HepG2 (cell line): ENCODE measurements around the gene ARHGEF26. TPM values are rescaled to one million over a fixed set of nuclear protein-coding genes. Genes with fewer than 3 reads are reported as not detected.

Experiments used
- ATAC-seq: fragments of 200-7000 bp; cut with Tn5 transposase; 3 replicates; pipeline ENCODE4 v1.9.1; 2020; ENCODE audit warnings: mild to moderate bottlenecking, moderate library complexity
- BruUV-seq: library from RNA; stranded (reverse); fragments of 400-500 nt; replicated peaks from 2 replicates; lab custom pipeline; 2021; lab: Mats Ljungman, UMichigan
- CTCF ChIA-PET: fragments of 300-600 bp; formaldehyde crosslinking; extraction: SDS; loops from one replicate; lab custom pipeline; 2021; ENCODE audit warnings: low total read pairs, inconsistent platforms, low intra/inter-chr PET ratio; lab: Yijun Ruan, JAX
- POLR2A ChIA-PET: fragments of 350-600 bp; sonication (Branson Sonifier 250); formaldehyde crosslinking; loops from one replicate; lab custom pipeline; 2020; ENCODE audit warnings: antibody characterized with exemption, inconsistent platforms; lab: Yijun Ruan, JAX
- DNase-seq: peaks from one replicate; pipeline ENCODE4 v3.0.0-alpha.2; 2015; ENCODE audit warnings: low spot score
- FAIRE-seq: peaks from 3 replicates; lab custom pipeline; 2011; peaks lifted over from hg19 to GRCh38; lab: Jason Lieb, UNC
- H2AFZ ChIP-seq: one replicate; pipeline ENCODE4 v1.6.1; 2011; ENCODE audit warnings: low read length, inconsistent platforms
- H3K27ac ChIP-seq: fragments of 300-600 bp; 3 replicates; pipeline ENCODE4 v1.8.0; 2011; ENCODE audit warnings: mixed run types, mild to moderate bottlenecking, mixed read lengths, low read length, inconsistent platforms; ENCODE audit not compliant: insufficient read depth; ENCODE audit errors: extremely low read length
- H3K27me3 ChIP-seq, 2 experiments: fragments of 200-600 bp in 1 of 2; 2 replicates in 1 of 2; 3 replicates in 1 of 2; pipeline versions ENCODE4 v1.6.0 to v1.8.0; 2011; ENCODE audit warnings: low read length in 2 of 2, mild to moderate bottlenecking in 2 of 2, moderate library complexity in 2 of 2, inconsistent platforms in 1 of 2; ENCODE audit not compliant: insufficient read depth in 2 of 2, control insufficient read depth in 1 of 2
- H3K36me3 ChIP-seq, 2 experiments: fragments of 200-600 bp in 1 of 2; replicated peaks in 1 of 2; 2 replicates in 1 of 2; 3 replicates in 1 of 2; pipeline versions ENCODE4 v1.5.1 to v1.8.0; 2011; ENCODE audit warnings: low read length in 2 of 2, inconsistent platforms in 1 of 2; ENCODE audit not compliant: insufficient read depth in 2 of 2, control insufficient read depth in 1 of 2
- H3K4me1 ChIP-seq: 2 replicates; pipeline ENCODE4 v1.5.1; 2012; ENCODE audit warnings: low read length, inconsistent platforms; ENCODE audit not compliant: insufficient read depth
- H3K4me2 ChIP-seq: 2 replicates; pipeline ENCODE4 v1.6.0; 2011; ENCODE audit warnings: low read depth, low read length, inconsistent platforms
- H3K4me3 ChIP-seq, 3 experiments: fragments of 200-600 bp in 1 of 3; sonication (generic), shearing (Covaris generic) in 1 of 3; replicated peaks in 1 of 3; 2 replicates each; pipeline ENCODE4 v1.5.1; 2011 to 2016; ENCODE audit warnings: low read length in 3 of 3, inconsistent platforms in 2 of 3, low read depth in 2 of 3, mild to moderate bottlenecking in 2 of 3, control low read depth in 1 of 3, mixed read lengths in 1 of 3; ENCODE audit not compliant: insufficient read depth in 1 of 3
- H3K79me2 ChIP-seq: one replicate; pipeline ENCODE4 v1.6.1; 2011; ENCODE audit warnings: low read length, inconsistent platforms; ENCODE audit not compliant: insufficient read depth
- H3K9ac ChIP-seq: 2 replicates; pipeline ENCODE4 v1.6.0; 2011; ENCODE audit warnings: mild to moderate bottlenecking, low read depth, low read length, inconsistent platforms; ENCODE audit not compliant: insufficient read depth
- H3K9me3 ChIP-seq: 2 replicates; pipeline ENCODE4 v1.5.1; 2012; ENCODE audit warnings: mild to moderate bottlenecking, low read length
- H4K20me1 ChIP-seq: 2 replicates; pipeline ENCODE4 v1.6.0; 2011; ENCODE audit warnings: inconsistent platforms, mild to moderate bottlenecking, low read length, moderate library complexity; ENCODE audit not compliant: insufficient read depth
- ATM ChIP-seq: fragments of 450-650 bp; IDR thresholded peaks from 2 replicates; pipeline ENCODE4 v1.7.1; 2017; ENCODE audit warnings: mild to moderate bottlenecking, borderline replicate concordance
- ATRX ChIP-seq: sonication (generic); formaldehyde crosslinking; IDR thresholded peaks from 2 replicates; pipeline ENCODE4 v1.4.0; 2020; ENCODE audit warnings: missing genetic modification reagents, borderline replicate concordance
- GLI4 ChIP-seq: sonication (generic); formaldehyde crosslinking; IDR thresholded peaks from 2 replicates; pipeline ENCODE4 v1.5.1; 2020; ENCODE audit warnings: missing genetic modification reagents, mild to moderate bottlenecking, moderate library complexity, borderline replicate concordance
- LRRFIP1 ChIP-seq: sonication (generic); formaldehyde crosslinking; conservative IDR thresholded peaks from 2 replicates; pipeline ENCODE4 v1.4.0; 2020; ENCODE audit warnings: missing genetic modification reagents
- NKX3-1 ChIP-seq: sonication (generic); formaldehyde crosslinking; IDR thresholded peaks from 2 replicates; pipeline ENCODE4 v1.5.0; 2020; ENCODE audit warnings: missing genetic modification reagents
- PAWR ChIP-seq: sonication (generic); formaldehyde crosslinking; IDR thresholded peaks from 2 replicates; pipeline ENCODE4 v1.4.0; 2020; ENCODE audit warnings: missing genetic modification reagents, mild to moderate bottlenecking, borderline replicate concordance
- REST ChIP-seq, 2 experiments: IDR thresholded peaks; 2 replicates each; pipeline ENCODE4 v1.6.1; 2011 to 2012; ENCODE audit warnings: low read length in 2 of 2, borderline replicate concordance in 1 of 2, low read depth in 1 of 2, mild to moderate bottlenecking in 1 of 2, moderate library complexity in 1 of 2
- TRIM22 ChIP-seq: fragments of 450-650 bp; IDR thresholded peaks from 2 replicates; pipeline ENCODE4 v1.6.1; 2017
- ZFP36 ChIP-seq: fragments of 150-350 bp; IDR thresholded peaks from 2 replicates; pipeline ENCODE4 v1.6.1; 2018; ENCODE audit warnings: borderline replicate concordance, low read length, low read depth; ENCODE audit not compliant: partially characterized antibody
- ZNF503 ChIP-seq: sonication (generic); formaldehyde crosslinking; IDR thresholded peaks from 2 replicates; pipeline ENCODE4 v1.4.0; 2020; ENCODE audit warnings: missing genetic modification reagents
- ZNF552 ChIP-seq: sonication (generic); formaldehyde crosslinking; IDR thresholded peaks from 2 replicates; pipeline ENCODE4 v1.9.0; 2022; ENCODE audit warnings: missing genetic modification reagents, mild to moderate bottlenecking, borderline replicate concordance
- WGBS: methylation state at CpG from one replicate; pipeline ENCODE4 v1.1.6; 2017; ENCODE audit warnings: low lambda C conversion rate; 5-methylcytosine and 5-hydroxymethylcytosine counted together
- in situ Hi-C: cut with HindIII; loops from 2 replicates; pipeline ENCODE4 v1.10.0; 2017; ENCODE audit warnings: low pct_unique_long_range_greater_than_20kb; ENCODE audit not compliant: extremely low pct_ligation_motif_present
- intact Hi-C: fragments of 100-400 bp; cut with micrococcal nuclease; formaldehyde crosslinking; loops from one replicate; pipeline ENCODE4 v1.10.0; 2022; ENCODE audit not compliant: unreplicated experiment
- polyA plus RNA-seq, 8 experiments: library from polyadenylated mRNA; depleted of rRNA in 3 of 8; stranded (reverse) in 7 of 8; unstranded in 1 of 8; fragments of >200 nt; fragmentation: Illumina TruSeq in 4 of 8; extraction: Trizol in 4 of 8; gene quantifications; 2 replicates each; pipeline versions ENCODE4 v1.2.1 to v1.2.3, GENCODE V29; 2011 to 2016; ENCODE audit warnings: low read depth in 4 of 8, missing spikeins in 1 of 8, mixed read lengths in 1 of 8; ENCODE audit not compliant: insufficient read depth in 1 of 8
- total RNA-seq, 5 experiments: library from RNA; depleted of rRNA; stranded (reverse); fragments of >200 nt; fragmentation: Illumina TruSeq; extraction: Trizol; gene quantifications; 2 replicates each; pipeline ENCODE4 v1.2.3, GENCODE V29; 2016; ENCODE audit warnings: low read depth in 1 of 5

The ARHGEF26 gene
- total and polyA plus RNA-seq, 2 of the 13 experiments (the other 11 are each of a cell fraction or from before 2014, with no cell fraction given), result 0.74 to 6.1 TPM

- Histone ChIP-seq H3K9me3 (no peaks in the 10 kb centered on the region), H3K4me3 (no peak overlapping the region), H3K4me1 (no peaks in the 10 kb centered on the region), H3K79me2 (no peaks in the 10 kb centered on the region), H3K27me3 (no peaks in the 10 kb centered on the region; a peak in 1 of 5 replicates), H3K4me2 (no peak overlapping the region), H3K36me3 (no peaks in the 10 kb centered on the region), H3K27ac (no peak overlapping the region), H2AFZ (no peak overlapping the region), H3K9ac (no peak overlapping the region), H4K20me1 (no peaks in the 10 kb centered on the region)
- ChIA-PET POLR2A (no interaction called here), CTCF (no interaction called here)
- no peak for FAIRE-seq
- no TSS peak for BruUV-seq
- DNase-seq, result no peak
- ATAC-seq, result no peak
- 50% methylated on average over 14 of the region's 14 CpGs for WGBS
- TF ChIP-seq REST (IDR thresholded peaks at IDR 0.05; ENCODE audit: borderline replicate concordance in 1 of 2, low read depth in 1 of 2, low read length in 2 of 2) (no peak), LRRFIP1 (no peak), ATRX (CRISPR knock-in tag) (no peak), TRIM22 (no peak), ZNF552 (CRISPR knock-in tag) (no peak), ATM (no peak), NKX3-1 (CRISPR knock-in tag) (no peak), GLI4 (no peak), ZNF503 (no peak), PAWR (CRISPR knock-in tag) (no peak), ZFP36 (no peak)
- in situ Hi-C loops (no loop called here), intact Hi-C loops (no loop called here)
These were observed 31.5 kb upstream of the ARHGEF26 start for GRCh38 chr3:154089421-154090420.
